Prostate gland (tissue), 2 donors: ENCODE measurements around the gene LCOR. TPM values are rescaled to one million over a fixed set of nuclear protein-coding genes. Genes with fewer than 3 reads are reported as not detected.

Experiments used
- DNase-seq: peaks from one replicate; pipeline ENCODE4 v3.0.0-alpha.2; 2019; ENCODE audit warnings: low spot score
- H3K27ac ChIP-seq, 2 donors: fragments of 200-600 bp; sonication (generic); 2 replicates each; pipeline ENCODE4 v1.5.1; 2017 to 2019
- H3K27me3 ChIP-seq: fragments of 200-600 bp; sonication (generic); replicated peaks from 2 replicates; pipeline ENCODE4 v1.5.1; 2019; ENCODE audit not compliant: insufficient read depth
- H3K36me3 ChIP-seq, 2 donors: fragments of 200-600 bp; sonication (generic); 1 replicate in 1 of 2; 2 replicates in 1 of 2; pipeline versions ENCODE4 v1.5.1 to v1.8.1; 2017 to 2019
- H3K4me1 ChIP-seq: fragments of 200-600 bp; sonication (generic); replicated peaks from 2 replicates; pipeline ENCODE4 v1.5.1; 2019
- H3K4me3 ChIP-seq, 2 donors: fragments of 200-600 bp; sonication (generic); 2 replicates each; pipeline ENCODE4 v1.5.1; 2017 to 2019
- H3K9me3 ChIP-seq: fragments of 200-600 bp; sonication (generic); 2 replicates; pipeline ENCODE4 v1.5.1; 2017
- POLR2A ChIP-seq: fragments of 450-650 bp; IDR thresholded peaks from one replicate; pipeline ENCODE4 v1.6.1; 2016; ENCODE audit warnings: antibody characterized with exemption, mild to moderate bottlenecking
- POLR2AphosphoS5 ChIP-seq: sonication (generic); formaldehyde crosslinking; IDR thresholded peaks from one replicate; pipeline ENCODE4 v1.6.1; 2017; ENCODE audit warnings: antibody characterized with exemption
- WGBS: methylation state at CpG from one replicate; pipeline ENCODE4 v1.1.5; 2018; 5-methylcytosine and 5-hydroxymethylcytosine counted together
- intact Hi-C: fragments of 100-400 bp; cut with DNase I; formaldehyde crosslinking; loops from one replicate; pipeline ENCODE4 v1.14.2; 2022
- total RNA-seq, 2 donors: library from RNA; depleted of rRNA; stranded (reverse); fragments of >200 nt; gene quantifications; one replicate each; pipeline ENCODE4 v1.1.0, GENCODE V29; 2016
- TF ChIP-seq, protein P1 (sequence below), 4 experiments: fragments of 200-600 bp in 2 of 4; fragments of 450-650 bp in 2 of 4; sonication (generic) in 2 of 4; IDR thresholded peaks; 1 replicate in 3 of 4; 2 replicates in 1 of 4; pipeline ENCODE4 v1.5.1; 2016 to 2019; ENCODE audit warnings: antibody characterized with exemption in 4 of 4, mild to moderate bottlenecking in 2 of 4, moderate library complexity in 2 of 4

Gene LCOR
- total RNA-seq, 2 donors from 2014 or later = 32.8 to 40.0 TPM

DNA sequence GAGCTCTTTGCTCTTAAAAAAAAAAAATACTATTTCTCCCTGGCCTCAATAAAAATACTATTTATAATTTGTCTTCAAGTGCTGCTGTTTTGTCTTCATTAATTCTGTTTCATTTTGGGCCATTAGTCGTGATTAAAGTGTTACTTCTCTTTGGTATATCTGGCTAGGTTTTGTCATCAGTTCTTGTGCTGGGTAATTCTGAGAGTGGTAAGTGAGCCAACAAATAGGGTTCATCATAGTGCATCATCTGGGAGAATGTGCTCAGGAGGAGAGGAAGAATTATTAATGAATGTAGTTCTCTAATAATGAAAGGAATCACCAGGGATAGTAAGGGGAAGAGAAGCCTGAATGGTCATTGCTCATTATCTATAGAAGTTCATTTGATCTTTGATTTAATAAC, 70.0 kb downstream of the LCOR start:
- TF ChIP-seq POLR2A = no peak
- no peak for TF ChIP-seq POLR2AphosphoS5
- TF ChIP-seq, protein P1, sequence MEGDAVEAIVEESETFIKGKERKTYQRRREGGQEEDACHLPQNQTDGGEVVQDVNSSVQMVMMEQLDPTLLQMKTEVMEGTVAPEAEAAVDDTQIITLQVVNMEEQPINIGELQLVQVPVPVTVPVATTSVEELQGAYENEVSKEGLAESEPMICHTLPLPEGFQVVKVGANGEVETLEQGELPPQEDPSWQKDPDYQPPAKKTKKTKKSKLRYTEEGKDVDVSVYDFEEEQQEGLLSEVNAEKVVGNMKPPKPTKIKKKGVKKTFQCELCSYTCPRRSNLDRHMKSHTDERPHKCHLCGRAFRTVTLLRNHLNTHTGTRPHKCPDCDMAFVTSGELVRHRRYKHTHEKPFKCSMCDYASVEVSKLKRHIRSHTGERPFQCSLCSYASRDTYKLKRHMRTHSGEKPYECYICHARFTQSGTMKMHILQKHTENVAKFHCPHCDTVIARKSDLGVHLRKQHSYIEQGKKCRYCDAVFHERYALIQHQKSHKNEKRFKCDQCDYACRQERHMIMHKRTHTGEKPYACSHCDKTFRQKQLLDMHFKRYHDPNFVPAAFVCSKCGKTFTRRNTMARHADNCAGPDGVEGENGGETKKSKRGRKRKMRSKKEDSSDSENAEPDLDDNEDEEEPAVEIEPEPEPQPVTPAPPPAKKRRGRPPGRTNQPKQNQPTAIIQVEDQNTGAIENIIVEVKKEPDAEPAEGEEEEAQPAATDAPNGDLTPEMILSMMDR (IDR thresholded peaks at IDR 0.05) = no peak
- Histone ChIP-seq H3K27ac (no peak overlapping the region), H3K4me3 (no peak overlapping the region), H3K9me3 (no peaks in the 10 kb centered on the region), H3K27me3 (no peaks in the 10 kb centered on the region), H3K4me1 (peaks cover 3% of the 10 kb centered on the region), H3K36me3 (no peaks in the 10 kb centered on the region)
- WGBS = 98% methylated on average over 1 of the region's 1 CpG
- DNase-seq = no peak
- intact Hi-C loops = no loop called here

DNA sequence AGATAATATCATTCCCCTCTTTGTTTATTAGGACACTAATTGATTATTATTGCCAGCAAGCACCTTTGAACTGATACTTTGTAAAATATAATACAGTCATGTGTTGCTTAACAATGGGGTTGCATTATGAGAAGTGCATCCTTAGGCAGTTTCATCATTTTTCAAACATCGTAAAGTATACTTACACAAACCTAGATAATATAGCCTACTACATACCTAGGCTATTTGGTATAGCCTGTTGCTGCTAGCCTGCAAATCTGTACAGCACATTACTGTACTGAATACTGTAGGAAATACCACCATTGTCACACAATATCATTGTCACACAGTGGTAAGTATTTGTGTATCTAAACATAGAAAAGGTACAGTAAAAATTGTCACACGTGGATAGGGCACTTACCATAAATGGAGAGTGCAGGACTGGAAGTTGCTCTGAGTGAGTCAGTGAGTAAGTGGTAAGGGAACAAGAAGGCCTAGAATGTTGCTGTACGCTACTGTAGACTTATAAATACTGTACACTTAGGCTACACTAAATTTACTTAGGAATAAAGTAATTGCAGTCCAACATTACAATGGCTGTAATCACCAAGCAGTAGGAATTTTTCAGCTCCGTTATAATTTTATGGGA, 70.7 kb downstream of the LCOR start:
- H3K9me3 ChIP-seq = no peaks in the 10 kb centered on the region
- H3K27ac ChIP-seq = no peak overlapping the region
- H3K4me3 ChIP-seq = no peak overlapping the region
- intact Hi-C loops = no loop called here
- no peaks in the 10 kb centered on the region for H3K27me3 ChIP-seq
- TF ChIP-seq, protein P1 (IDR thresholded peaks at IDR 0.05) = no peak
- TF ChIP-seq POLR2A = no peak
- TF ChIP-seq POLR2AphosphoS5 = no peak
- H3K36me3 ChIP-seq = no peaks in the 10 kb centered on the region
- DNase-seq = no peak
- H3K4me1 ChIP-seq = peaks cover 3% of the 10 kb centered on the region
- 66% methylated on average over 4 of the region's 4 CpGs for WGBS

DNA sequence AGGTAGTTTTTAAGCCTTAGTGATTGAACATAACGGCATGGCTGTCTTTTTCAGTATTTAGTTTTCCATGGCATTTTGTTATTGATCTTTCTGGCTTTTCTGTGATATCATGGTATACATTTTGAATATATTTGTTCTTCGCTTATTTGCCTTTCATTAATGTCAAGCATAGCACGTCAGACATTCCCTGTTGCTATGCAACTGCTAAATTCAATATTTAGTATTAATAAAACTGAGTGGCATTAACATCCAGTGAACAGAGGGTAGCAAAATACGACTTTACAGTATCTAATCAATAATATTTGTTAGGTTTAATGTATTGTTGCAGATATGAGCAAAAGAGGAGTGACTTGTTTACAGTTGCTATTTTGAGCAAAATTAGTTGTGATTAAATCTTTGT, 72.5 kb downstream of the LCOR start:
- Histone ChIP-seq H3K36me3 (no peaks in the 10 kb centered on the region), H3K27ac (peak overlapping the region in 1 of 2 donors; percentile 17), H3K4me3 (no peak overlapping the region), H3K4me1 (peaks cover 3% of the 10 kb centered on the region), H3K27me3 (no peaks in the 10 kb centered on the region), H3K9me3 (no peaks in the 10 kb centered on the region)
- no peak for DNase-seq
- intact Hi-C loops = no loop called here
- TF ChIP-seq, protein P1 (IDR thresholded peaks at IDR 0.05) = no peak
- no peak for TF ChIP-seq POLR2AphosphoS5
- no peak for TF ChIP-seq POLR2A
- 75% methylated on average over 4 of the region's 4 CpGs for WGBS

DNA sequence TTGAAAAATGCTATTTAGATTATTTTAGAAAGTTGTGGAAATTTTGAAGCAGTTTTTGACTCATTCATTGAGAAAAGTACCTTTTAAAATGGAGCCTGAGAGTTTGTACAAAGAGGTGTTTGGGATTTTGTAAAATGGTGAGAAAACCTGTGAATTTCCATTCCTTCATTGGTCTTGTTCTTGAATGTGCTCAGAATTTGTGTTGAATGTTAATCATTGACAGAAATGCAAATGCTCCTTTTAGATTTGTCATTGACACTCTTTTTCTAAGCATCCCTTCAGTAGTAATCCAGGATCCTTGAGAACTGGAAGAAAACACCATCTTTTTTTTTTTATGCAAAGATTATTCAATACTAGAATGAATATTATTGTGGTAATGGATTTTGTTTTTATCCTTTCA, 74.8 kb downstream of the LCOR start:
- intact Hi-C loops = no loop called here
- TF ChIP-seq, protein P1 (IDR thresholded peaks at IDR 0.05) = no peak
- no peak for TF ChIP-seq POLR2A
- no peak for TF ChIP-seq POLR2AphosphoS5
- Histone ChIP-seq H3K4me3 (no peak overlapping the region), H3K27me3 (no peaks in the 10 kb centered on the region), H3K27ac (no peak overlapping the region), H3K4me1 (peaks cover 3% of the 10 kb centered on the region), H3K9me3 (no peaks in the 10 kb centered on the region), H3K36me3 (no peaks in the 10 kb centered on the region)
- no peak for DNase-seq
